Measurements from ENCODE around the gene TIGD2.

TIGD2 gene

DNA sequence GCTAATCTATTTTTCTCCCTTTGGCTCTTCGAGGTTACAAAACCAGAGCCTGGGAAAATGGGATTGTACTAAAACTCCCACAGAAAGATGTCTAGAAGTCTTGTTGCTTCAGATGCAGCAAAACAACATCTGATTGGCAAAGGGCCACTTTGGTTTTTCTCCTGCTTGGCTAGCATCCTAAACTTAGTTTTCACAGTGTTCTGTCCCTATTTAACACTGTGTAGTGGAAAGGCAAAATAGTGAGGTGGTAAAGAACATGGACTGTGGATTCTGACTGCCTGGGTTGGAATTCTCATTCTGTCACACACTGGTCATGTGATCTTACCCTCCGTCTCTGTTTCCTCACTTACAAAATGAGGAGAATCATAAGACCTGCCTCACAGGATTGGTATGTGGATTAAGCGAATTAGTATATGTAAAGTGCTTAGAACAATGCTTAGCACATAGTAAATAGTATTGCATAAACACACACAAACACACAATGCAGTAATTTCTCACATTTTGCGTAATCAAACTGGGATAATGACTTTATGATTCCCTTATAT, 23.5 kb downstream of the TIGD2 start:
- TF ChIP-seq GATA2 (IDR thresholded peaks at IDR 0.05; ENCODE audit: low read depth, low read length) (no peak), GATA3 (IDR thresholded peaks at IDR 0.05; ENCODE audit: low read depth, low read length) (no peak)

DNA sequence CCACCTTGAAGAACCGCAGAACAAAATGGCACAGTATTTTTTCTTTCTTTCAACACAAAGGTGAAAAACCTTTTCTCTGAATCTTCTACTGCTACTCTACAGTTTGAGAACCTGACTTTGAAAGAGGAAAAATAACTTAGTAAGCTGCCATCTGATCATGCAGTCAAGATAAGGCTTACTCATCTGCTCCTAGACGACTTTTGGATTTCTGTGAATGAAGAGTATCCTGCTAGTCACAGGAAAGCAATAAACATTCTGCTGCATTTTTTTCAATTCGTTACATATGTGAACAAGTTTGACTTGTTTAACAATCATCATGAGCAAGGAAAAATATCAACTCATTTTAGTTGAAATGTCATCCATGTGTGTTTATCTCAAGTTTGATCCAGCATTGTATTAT, 25.2 kb downstream of the TIGD2 start:
- TF ChIP-seq GATA2 (IDR thresholded peaks at IDR 0.05; ENCODE audit: low read depth, low read length) (no peak), GATA3 (IDR thresholded peaks at IDR 0.05; ENCODE audit: low read depth, low read length) (no peak)

DNA sequence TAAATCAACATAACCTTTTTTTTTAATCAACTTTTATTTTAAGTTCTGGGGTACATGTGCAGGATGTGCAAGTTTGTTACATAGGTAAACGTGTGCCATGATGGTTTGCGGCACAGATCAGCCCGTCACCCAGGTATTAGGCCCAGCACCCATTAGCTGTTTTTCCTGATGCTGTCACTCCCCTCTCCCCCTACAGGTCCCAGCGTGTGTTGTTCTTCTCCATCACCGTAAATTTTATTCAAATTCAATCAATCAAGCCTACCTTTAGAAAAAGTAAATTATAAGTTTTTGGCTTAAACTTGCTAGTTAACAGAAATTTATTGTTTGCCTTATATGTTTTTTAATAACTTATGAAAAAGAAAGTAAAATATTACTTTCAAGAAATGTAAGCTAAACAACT, 25.9 kb downstream of the TIGD2 start:
- TF ChIP-seq GATA2 (IDR thresholded peaks at IDR 0.05; ENCODE audit: low read depth, low read length) (no peak), GATA3 (IDR thresholded peaks at IDR 0.05; ENCODE audit: low read depth, low read length) (no peak)

DNA sequence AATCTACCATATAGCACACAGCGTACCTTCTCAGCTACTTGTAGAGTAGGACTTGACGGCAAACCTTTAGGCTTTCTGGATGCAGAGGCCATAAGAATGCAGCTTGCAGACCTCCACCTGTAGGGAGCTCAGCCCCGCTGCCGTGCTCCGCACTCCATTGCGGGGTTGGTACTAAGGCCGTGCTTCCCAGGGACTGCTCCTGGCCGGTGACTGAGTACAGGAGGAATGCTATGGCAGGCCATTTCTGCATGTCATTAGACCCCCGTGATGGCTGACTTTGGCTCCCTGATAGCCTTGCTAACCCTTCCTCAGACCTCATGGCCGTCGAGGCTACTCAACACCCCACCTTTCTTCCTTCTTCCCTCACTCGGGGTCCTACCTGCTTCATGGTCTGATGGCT, 26.4 kb downstream of the TIGD2 start:
- TF ChIP-seq GATA2 (IDR thresholded peaks at IDR 0.05; ENCODE audit: low read depth, low read length) (no peak), GATA3 (IDR thresholded peaks at IDR 0.05; ENCODE audit: low read depth, low read length) (no peak)

DNA sequence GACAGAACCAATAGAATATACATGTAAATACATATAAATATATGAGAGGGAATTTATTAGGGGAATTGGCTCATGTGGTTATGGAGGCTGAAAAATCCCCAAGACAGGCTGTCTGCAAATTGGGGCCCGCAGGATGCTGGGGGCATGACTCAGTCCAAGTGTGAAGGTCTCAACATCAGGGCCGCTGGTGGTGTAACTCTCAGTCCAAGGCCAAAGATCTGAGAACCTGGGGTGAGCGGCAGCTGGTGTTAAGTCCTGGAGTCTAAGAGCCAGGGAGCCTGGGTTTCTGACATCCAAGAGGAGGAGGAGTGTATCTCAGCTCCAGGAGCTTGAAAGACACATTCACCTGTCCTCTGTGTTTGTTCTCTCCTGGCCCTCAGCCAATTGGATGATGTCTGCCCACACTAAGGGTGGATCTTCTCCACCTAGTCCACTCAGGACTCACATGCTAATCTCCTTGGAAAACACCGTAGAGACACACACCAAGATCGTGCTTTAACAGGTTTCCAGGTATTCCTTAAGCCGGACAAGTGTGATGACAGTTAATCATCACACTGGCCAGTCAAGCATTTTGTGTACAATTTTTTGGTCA, 28.9 kb downstream of the TIGD2 start:
- TF ChIP-seq GATA3 (IDR thresholded peaks at IDR 0.05; ENCODE audit: low read depth, low read length) (no peak), GATA2 (IDR thresholded peaks at IDR 0.05; ENCODE audit: low read depth, low read length) (no peak)

DNA sequence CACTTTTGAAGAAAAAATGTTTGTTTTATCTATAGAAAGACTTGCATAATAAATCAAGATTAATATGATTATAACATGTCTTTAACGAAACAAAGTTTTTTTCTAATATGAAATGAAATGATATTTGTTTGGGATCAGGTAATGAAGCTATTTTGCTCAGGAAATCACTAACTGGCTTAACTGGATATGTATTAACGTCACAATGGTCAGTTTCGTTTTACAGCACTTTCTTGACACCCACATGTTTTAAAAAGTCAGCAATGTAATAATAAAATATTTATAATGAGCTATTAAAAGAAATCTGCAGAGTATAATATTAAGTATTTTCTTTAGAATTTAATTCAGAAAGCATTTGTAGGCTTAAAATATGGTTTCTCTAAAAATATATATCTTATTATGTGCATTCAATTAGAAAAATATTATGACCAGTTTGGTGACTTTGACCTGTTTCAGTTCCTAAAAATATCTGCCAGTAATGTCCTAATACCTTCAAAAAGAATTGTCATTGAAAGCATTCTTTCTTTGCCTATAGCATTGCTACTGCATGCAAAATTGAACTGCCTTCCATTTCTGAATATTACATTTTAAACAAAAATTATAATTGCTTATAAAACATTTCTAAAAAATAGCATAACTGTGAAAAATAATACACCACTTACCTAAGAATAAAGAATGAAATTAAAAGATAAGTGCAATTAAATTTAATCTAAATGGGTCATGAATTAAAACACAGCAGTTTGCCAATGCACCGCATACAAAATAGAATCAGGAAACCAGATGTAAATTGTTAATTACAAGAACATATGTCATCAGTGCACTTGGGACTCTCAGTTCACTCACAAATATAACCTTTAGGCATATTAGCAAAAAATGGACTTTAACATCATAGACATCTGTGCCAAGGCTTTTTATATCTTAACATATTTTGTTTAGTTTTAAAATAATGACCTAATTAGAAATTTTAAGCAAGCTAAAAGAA, 31.6 kb downstream of the TIGD2 start:
- no peak for TF ChIP-seq GATA2 (IDR thresholded peaks at IDR 0.05; ENCODE audit: low read depth, low read length)

DNA sequence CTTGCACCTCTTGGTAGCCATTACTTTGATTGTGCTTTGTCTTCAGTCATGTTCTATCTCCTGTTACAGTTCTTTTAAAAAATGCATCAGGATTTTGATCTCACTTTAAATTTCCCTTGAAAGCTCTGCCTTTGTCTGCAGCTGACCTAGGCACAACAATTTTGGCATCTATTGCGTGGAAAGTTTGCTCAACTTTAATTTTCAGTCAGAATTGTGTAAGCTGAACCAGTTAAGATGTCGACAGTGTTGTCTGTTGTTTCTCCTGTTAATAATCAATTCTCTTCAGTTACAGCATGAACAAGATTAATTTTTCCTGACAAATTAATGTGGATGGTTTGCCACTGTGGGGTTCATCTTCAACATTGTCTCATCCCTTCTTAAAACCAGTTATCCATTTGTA, 34.9 kb downstream of the TIGD2 start:
- TF ChIP-seq GATA3 (IDR thresholded peaks at IDR 0.05; ENCODE audit: low read depth, low read length) (no peak), GATA2 (IDR thresholded peaks at IDR 0.05; ENCODE audit: low read depth, low read length) (no peak)

DNA sequence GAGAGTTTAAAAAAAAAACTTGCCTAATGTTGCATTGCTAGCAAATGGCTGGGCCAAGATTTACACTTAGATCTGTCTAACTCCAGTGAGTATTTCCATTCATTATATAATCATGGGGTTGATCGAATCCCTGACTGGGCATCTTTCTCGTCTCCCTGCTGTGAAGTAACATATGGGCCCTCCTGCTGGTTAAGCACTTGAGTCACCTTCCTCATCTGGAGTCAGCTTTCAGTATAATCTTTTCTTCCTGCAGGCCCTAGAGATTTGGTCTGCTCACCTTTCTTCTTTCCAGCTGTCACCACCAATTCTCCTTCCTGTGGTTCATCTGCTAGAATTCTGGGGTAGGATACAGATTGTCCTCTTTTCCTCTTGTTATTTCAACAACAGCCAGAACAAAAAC, 41.6 kb downstream of the TIGD2 start:
- TF ChIP-seq GATA2 (IDR thresholded peaks at IDR 0.05; ENCODE audit: low read depth, low read length) (no peak), GATA3 (IDR thresholded peaks at IDR 0.05; ENCODE audit: low read depth, low read length) (no peak)

DNA sequence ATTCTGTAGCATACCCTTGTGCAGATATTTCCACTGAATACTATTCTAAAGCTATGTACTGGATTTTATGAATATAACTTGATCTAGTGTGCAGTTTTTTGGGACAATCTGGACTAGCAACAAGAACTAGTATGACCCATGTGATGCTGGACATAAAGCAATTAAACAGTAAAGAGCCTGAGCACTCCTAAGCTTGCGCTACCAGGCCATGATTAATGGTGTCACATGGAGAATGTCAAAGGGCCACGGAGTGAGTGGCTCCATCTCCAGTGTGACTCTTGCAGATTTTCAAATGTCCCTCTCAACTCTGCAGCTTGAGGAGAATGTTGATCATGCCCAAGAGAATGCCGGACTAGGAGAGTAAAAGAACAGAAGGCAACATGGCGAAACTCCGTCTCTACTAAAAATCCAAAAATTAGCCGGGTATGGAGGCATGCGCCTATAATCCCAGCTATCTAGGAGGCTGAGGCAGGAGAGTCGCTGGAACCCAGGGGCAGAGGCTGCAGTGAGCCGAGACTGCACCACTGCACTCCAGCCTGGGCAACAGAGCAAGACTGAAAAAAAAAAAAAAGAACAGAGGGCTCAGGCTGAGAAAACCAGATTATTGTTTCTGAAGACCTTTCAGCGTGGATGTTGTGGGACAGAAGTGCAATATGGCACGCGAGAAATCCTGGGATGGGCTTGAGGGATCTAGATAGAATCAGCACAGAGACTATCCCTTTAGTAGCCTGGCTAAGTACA, 45.0 kb downstream of the TIGD2 start:
- TF ChIP-seq GATA3 (IDR thresholded peaks at IDR 0.05; ENCODE audit: low read depth, low read length) (no peak), GATA2 (IDR thresholded peaks at IDR 0.05; ENCODE audit: low read depth, low read length) (no peak)

DNA sequence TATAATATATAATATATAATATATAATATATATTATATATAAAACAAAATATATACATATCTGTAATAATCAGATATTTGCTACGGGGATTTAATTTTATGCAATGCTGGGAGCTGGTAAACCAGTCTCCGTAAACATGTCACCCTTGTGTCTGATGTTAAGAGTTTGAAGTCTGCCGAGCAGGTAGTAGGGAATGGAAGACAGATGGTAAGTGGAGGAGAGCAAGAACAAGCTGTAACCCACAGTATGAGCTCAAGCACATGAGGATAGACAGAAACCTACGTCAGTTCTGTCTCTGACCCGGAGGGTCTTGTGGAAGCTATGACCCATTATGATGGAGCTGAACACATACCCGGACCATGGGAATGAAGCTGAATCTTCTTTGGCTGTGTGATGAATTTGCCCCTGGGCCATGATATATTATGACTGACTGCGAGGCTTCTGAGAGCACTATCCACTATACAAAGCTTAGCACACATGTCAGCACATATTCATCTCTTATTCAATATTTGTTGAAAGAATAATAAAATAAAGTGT, 46.2 kb downstream of the TIGD2 start:
- TF ChIP-seq GATA2 (IDR thresholded peaks at IDR 0.05; ENCODE audit: low read depth, low read length) (no peak), GATA3 (IDR thresholded peaks at IDR 0.05; ENCODE audit: low read depth, low read length) (no peak)

DNA sequence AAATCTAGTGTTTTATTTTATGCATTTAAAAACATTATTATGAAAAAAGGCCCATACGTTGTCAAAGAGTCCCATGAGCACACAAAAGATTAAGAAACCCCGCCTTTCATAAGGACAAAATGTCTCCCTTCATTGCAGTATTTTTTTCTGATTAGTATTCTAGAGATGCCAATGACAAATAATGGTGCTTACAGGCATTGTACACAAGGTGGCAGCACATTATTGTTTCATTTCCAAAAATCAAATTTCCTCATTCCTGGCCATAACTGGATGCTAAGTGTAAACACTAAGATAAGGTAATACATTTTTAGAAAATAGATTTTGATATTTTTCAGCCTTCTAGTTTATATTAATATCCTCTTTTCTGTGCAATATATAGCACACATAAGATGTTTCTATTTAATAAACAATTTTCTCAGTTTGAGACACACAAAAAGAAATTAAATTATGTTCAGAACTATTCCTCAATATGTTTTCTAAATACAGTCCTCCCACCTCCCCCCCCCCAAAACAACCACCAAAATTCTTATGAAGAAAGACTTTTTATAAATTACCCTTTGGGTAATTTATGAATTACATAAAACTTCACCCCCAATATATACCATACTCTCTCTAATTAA, 47.7 kb downstream of the TIGD2 start:
- TF ChIP-seq GATA2 (IDR thresholded peaks at IDR 0.05; ENCODE audit: low read depth, low read length) (no peak), GATA3 (IDR thresholded peaks at IDR 0.05; ENCODE audit: low read depth, low read length) (no peak)

DNA sequence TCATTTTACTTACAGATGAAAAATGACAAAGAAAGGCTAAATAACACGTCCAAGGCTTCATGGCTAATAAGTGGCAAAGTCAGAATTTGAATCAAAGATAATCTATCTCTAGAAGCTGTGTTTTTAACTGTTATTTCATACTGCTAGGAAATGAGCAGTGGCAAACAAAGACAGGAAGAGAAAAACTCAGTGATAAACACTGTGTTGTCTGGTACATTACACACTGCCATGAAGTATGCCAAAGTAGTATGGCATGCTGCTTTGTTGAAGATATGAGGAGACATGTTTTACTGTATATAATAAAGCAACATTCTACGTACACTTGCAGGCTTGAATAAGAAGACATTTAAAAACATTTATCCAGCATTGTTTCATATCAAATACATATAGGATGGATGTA, 49.5 kb downstream of the TIGD2 start:
- TF ChIP-seq GATA3 (IDR thresholded peaks at IDR 0.05; ENCODE audit: low read depth, low read length) (no peak), GATA2 (IDR thresholded peaks at IDR 0.05; ENCODE audit: low read depth, low read length) (no peak)

DNA sequence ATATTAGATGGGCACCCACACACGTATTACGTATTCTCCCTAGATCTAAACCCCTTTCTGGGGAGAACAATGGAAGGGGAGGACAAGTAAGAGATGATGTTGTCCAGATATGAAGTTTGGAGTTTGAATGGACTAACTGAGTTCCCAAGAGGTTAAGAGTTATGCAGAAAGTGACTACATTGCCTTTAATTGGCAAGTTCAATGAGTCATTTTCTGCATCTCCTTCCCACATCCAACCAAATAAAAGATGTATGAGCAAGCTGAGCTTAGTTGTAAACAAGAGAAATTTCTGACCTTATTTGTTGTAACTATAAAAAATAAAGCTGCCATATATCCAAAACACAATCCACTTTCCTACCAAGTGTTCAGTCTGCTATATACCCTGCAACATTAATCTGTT, 50.5 kb downstream of the TIGD2 start:
- TF ChIP-seq GATA2 (IDR thresholded peaks at IDR 0.05; ENCODE audit: low read depth, low read length) (no peak), GATA3 (IDR thresholded peaks at IDR 0.05; ENCODE audit: low read depth, low read length) (no peak)

DNA sequence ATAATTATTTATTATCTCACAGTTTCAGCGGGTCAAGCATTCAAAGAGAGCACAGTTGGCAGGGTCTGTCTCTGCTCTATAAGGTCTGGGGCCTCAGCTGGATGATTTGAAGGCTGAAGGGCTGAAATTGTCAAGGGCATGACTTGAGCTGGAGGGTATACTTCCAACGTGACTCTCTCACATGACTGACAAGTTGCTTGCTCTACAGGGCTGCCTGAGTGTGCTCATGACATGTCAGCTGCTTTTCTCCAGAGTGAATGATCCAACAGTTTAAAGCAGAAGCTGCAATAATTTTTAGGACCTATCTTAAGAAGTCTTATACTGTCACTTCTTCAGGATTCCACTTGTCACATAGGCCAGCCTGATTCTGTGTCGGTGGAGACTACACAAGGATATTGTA, 51.2 kb downstream of the TIGD2 start:
- TF ChIP-seq GATA2 (IDR thresholded peaks at IDR 0.05; ENCODE audit: low read depth, low read length) (no peak), GATA3 (IDR thresholded peaks at IDR 0.05; ENCODE audit: low read depth, low read length) (no peak)
